ENCODE data around the gene DSCAM. TPM values are rescaled to one million over a fixed set of nuclear protein-coding genes. Genes with fewer than 3 reads are reported as not detected.
A peak's percentile ranks its signal among the peaks of the same experiment; 100 is the strongest.
"Not testable (repeated sequence)": the region's sequence is repeated elsewhere in the genome, so short reads cannot be mapped to it uniquely, and the experiment has no call there.

DSCAM gene
- total RNA-seq, 1 experiment from 2014 or later, result not detected

DNA sequence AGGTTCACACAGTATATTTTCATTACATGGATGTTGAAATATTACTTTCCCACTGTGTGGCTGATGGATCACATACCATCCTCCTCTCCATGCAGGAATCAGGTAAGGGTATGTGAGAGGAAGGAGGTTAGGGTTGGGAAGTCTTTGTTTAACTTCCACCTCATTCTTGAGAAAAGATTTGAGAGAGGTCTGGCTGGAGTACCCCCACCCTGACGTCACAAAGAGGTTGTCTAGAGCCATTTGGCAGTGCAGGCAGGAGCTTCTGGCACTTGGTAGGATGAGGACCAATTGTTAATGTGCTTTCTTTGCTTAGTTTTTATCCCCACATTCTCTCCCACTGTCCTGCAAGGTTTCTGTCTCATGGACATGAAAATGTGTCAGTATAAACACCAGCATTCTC, 356.6 kb downstream of the DSCAM start:
- in situ Hi-C loops (cut with HindIII; ENCODE audit: low pct_unique_long_range_greater_than_20kb, low sequenced_read_pairs), result no loop called here
- no peak for DNase-seq (ENCODE audit: low read depth, low spot score)

DNA sequence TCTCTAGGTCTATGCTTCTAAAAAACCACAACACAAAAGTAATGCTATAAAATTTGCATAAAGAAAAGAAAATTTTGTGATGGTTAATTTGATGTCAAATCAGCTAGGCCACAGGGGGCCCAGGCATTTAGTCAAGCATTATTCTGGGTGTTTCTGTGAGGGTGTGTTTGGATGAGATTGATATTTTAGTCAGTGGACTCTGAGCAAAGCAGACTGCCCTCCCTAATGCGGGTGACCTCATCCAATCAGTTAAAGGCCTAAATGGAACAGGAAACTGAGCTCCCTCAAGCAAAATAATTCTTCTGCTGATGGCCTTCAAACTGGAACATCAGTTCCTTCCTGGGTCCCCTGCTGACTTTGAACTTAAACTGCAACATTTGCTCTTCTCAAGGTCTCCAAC, 358.0 kb downstream of the DSCAM start:
- in situ Hi-C loops (cut with HindIII; ENCODE audit: low pct_unique_long_range_greater_than_20kb, low sequenced_read_pairs), result no loop called here
- no peak for DNase-seq (ENCODE audit: low read depth, low spot score)

DNA sequence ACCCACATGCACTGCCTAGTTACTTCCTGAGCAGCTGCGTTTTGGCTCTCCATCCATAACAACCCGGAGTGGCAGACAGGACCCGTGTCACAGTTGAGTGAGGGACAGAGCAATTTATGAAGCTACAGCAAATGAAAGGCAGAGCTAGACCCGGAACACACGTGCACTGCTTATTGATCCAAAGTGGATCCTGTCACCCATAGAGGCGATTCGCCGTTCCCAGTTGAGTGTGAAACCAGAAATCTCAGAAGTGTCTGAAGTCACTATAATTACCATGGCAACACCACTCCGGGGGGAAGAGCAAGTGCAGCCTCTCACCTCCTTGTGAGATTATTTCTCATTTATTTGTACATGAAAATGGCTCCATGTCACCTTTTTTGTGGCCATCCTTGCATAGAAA, 365.2 kb downstream of the DSCAM start:
- in situ Hi-C loops (cut with HindIII; ENCODE audit: low pct_unique_long_range_greater_than_20kb, low sequenced_read_pairs), result no loop called here
- DNase-seq (ENCODE audit: low read depth, low spot score), result no peak

DNA sequence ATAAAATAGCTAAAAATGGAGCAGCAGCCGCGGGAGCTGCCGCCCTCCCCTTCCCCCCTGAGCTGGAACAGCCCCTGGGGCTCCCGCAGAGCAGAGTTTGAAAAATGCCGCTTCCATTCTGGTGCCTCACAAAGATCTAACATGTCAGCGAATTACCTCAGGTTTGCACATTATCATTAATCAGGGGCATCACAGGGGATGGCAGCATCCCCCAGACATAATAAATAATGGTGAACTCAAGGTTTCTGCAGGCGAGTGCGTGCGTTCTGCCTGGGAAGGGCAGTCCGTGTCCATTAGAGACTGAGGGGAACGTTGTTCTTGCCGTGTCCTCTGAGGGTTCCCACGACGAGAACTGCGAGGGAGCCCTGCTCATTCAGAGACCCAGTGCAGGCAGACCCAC, 372.4 kb downstream of the DSCAM start:
- no peak for DNase-seq (ENCODE audit: low read depth, low spot score)
- in situ Hi-C loops (cut with HindIII; ENCODE audit: low pct_unique_long_range_greater_than_20kb, low sequenced_read_pairs), result no loop called here

DNA sequence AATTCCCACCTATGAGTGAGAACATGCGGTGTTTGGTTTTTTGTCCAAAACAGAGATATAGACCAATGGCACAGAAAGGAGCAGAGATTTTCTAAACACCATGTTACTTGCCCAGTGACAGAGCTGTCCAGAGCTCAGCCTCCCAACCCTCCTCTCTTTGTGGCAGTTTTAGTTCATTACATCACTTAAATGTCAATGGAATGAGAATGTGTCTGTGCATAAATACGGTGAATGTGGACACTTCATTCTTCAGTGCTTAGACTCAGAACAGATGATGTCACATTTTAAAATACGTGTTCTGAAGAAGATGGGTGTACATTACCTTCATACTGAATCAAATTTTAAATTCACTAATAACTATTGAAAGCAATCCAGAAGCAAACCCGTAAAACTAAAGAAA, 374.9 kb downstream of the DSCAM start:
- no peak for DNase-seq (ENCODE audit: low read depth, low spot score)
- in situ Hi-C loops (cut with HindIII; ENCODE audit: low pct_unique_long_range_greater_than_20kb, low sequenced_read_pairs), result no loop called here

DNA sequence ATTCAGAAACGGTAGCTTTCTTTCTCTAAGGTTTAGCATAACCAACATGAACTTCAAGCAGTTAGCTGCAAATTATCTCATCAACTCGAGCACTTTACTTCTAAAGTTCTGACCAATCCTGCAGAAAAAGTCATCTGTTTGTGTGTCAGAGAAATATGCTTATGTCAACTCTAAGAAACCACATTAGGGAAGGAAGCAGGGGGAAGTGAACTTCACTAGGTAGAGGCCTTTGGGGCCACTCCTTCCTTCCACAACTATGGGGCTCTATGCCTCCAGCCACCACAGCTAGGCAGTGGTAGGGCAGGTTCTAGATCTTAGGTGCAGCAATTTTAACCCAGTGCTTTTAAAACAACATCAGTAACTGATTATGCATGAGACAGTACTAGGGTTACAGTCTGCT, 375.9 kb downstream of the DSCAM start:
- DNase-seq (ENCODE audit: low read depth, low spot score), result no peak
- in situ Hi-C loops (cut with HindIII; ENCODE audit: low pct_unique_long_range_greater_than_20kb, low sequenced_read_pairs), result no loop called here

DNA sequence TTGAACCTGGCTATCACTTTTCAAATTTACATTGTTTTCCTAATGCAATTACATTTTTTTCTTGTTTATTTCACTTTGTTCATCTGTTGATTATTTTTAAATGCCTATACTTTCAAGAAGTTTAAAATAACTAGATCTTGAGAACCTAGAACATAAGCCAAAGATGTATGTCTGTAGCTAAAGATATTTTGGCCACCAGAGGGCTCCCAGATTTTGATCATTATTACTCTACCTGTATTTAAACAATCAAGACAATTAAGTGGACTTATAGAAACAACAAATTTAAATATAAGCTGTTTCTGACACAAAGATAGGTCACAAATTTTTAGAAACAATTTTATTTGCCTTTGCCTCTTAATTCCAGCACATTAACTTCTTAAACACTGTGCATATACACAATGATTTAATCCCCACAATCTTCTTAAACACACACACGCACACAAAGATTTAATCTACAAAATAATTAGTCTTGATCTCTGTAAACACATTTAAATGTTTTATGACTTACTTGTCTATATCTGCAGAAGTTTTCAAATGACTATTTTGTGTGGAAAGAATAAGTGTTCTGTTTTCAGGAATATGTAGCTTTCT, 380.0 kb downstream of the DSCAM start:
- DNase-seq (ENCODE audit: low read depth, low spot score), result peak; percentile 36
- in situ Hi-C loops (cut with HindIII; ENCODE audit: low pct_unique_long_range_greater_than_20kb, low sequenced_read_pairs), result no loop called here

DNA sequence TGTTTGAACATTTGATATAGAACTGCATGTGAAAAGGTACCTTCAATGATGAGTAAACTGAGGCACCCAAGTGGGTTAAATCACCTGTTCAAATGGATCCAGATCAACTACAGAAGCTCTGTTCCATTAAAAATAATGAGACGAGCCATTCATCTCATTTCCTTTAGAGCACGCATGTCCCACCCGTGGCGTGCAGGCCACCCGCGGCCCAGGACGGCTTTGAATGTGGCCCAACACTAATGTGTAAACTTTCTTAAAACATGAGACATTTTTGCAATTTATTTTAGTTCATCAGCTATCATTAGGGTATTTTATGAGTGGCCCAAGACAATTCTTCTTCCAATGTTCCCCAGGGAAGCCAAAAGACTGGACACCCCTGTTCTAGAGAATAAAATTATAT, 381.6 kb downstream of the DSCAM start:
- in situ Hi-C loops (cut with HindIII; ENCODE audit: low pct_unique_long_range_greater_than_20kb, low sequenced_read_pairs), result no loop called here
- no peak for DNase-seq (ENCODE audit: low read depth, low spot score)

DNA sequence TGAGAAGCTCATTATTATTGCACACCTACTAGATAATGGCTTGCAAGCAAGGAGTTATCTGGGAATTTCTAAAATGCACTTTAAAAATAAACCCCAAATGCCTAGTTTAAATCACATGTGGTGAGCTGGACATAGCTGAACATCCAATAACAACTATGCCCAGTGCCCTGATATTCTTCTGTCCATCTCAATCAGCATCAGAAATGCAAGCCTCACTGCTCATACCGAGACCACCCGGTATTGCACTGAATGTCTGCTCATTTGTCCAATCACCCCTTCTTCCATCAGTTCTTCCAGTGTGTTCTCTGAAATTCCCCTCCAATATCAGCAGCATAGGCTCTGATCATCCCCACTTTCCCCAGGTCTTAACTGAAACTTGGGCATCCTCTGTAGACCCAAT, 383.8 kb downstream of the DSCAM start:
- in situ Hi-C loops (cut with HindIII; ENCODE audit: low pct_unique_long_range_greater_than_20kb, low sequenced_read_pairs), result no loop called here
- DNase-seq (ENCODE audit: low read depth, low spot score), result no peak

DNA sequence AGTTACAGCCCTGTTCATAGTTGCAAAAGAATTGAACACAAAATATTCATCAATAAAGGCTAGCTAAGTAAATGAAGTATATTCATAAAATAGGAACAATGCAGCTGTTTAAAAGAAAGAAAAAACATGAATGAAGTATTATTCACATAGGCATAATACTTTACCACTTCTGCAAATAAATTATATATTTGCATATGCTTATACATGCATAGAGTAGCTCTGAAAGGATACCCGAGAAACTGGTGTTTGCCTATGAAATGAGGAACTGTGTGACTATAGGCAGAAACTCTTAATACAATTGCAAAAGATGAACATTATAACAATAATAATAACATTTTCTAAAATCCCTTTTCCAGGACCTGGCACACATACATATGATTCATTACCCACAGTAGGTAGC, 385.9 kb downstream of the DSCAM start:
- DNase-seq (ENCODE audit: low read depth, low spot score), result no peak
- in situ Hi-C loops (cut with HindIII; ENCODE audit: low pct_unique_long_range_greater_than_20kb, low sequenced_read_pairs), result no loop called here

DNA sequence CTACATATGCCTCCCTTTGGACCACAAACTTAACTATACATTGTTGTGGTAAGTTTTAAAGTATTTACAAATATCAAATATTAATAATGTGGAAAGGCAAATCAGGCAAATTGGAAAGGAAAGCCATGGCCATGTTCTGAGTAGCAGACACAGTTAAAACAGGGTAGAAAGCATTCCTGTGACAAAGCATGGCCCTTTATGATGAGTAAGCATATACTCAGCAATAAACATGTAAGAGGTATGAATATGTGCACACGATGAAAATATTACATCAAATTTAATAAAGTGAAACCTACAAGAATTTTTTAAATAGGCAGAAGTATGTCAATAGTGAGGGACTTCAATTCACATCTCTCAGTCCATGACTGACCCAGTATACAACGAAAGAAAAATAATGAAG, 389.2 kb downstream of the DSCAM start:
- in situ Hi-C loops (cut with HindIII; ENCODE audit: low pct_unique_long_range_greater_than_20kb, low sequenced_read_pairs), result no loop called here
- no peak for DNase-seq (ENCODE audit: low read depth, low spot score)

DNA sequence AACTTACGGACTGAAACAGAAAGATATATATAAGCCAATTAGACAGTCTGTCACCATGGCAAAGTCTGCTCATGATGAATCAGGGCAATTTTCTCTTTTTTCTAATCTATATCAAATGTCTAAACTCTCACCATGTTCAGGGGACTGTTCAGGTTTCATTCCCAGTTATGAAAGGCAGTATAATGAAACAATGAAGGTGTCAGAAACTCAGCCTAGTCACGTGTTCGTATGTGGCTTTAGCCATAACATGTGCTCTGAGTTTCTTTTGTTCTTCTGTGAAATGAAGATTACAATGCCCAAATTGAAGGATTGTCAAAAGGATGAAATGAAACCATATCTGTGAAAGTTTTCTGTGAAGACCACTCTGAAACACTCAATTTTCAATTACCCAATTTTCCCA, 392.9 kb downstream of the DSCAM start:
- in situ Hi-C loops (cut with HindIII; ENCODE audit: low pct_unique_long_range_greater_than_20kb, low sequenced_read_pairs), result no loop called here
- DNase-seq (ENCODE audit: low read depth, low spot score), result no peak

DNA sequence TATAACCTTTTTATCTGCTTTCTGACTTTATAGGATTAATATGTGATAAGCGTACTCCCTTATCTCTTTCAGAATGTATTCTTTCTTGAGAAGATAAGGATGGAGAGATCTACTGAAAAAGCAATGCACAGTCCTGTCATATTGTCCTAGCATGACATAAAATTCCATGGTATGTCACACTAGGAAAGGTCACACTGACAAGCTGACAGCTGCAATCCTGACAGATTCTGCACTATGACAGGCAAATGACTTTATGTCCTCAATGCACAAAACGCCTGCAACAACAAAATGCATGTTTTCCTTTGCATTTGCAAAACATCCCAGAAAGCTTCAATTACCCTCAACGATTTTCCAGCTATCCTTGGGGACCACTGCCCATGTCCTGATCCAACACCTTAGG, 393.8 kb downstream of the DSCAM start:
- in situ Hi-C loops (cut with HindIII; ENCODE audit: low pct_unique_long_range_greater_than_20kb, low sequenced_read_pairs), result no loop called here
- DNase-seq (ENCODE audit: low read depth, low spot score), result no peak

DNA sequence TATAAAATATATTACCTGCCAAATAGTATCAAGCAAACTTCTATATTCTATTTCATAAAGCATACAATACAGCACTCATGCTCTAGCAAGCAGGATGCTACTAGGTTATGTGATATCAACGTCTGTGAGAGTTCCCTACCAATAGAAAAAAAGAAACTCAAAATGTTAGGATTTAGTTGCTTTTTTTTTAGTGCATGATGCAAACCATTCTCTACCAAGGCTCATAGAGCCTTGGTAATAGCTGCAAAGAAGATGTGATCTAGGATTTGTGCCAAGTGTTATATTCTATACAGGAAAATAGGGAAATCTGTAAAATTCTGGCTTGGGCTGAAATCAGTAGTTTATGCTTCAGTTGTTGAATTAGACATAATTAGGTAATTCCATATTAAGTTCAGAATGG, 394.4 kb downstream of the DSCAM start:
- DNase-seq (ENCODE audit: low read depth, low spot score), result no peak
- in situ Hi-C loops (cut with HindIII; ENCODE audit: low pct_unique_long_range_greater_than_20kb, low sequenced_read_pairs), result no loop called here

DNA sequence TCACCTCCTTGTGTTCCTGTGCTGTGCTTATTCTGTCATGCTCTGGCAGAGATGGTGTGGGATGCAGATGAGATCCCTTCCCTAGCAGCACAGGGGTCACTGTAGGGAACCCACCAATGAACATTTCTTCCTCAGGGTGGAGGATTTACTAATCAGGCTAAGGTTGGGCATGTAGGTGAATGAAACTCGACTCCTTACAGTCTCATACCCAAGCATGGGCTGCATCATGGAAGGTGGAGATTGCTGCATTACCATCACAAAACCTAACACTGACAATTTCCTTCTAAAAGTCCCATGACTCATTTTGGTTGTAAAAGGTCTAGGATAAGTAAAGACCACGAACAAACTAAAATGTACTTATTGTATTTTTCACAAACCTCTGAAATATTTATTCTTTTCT, 399.9 kb downstream of the DSCAM start:
- in situ Hi-C loops (cut with HindIII; ENCODE audit: low pct_unique_long_range_greater_than_20kb, low sequenced_read_pairs), result no loop called here
- no peak for DNase-seq (ENCODE audit: low read depth, low spot score)

DNA sequence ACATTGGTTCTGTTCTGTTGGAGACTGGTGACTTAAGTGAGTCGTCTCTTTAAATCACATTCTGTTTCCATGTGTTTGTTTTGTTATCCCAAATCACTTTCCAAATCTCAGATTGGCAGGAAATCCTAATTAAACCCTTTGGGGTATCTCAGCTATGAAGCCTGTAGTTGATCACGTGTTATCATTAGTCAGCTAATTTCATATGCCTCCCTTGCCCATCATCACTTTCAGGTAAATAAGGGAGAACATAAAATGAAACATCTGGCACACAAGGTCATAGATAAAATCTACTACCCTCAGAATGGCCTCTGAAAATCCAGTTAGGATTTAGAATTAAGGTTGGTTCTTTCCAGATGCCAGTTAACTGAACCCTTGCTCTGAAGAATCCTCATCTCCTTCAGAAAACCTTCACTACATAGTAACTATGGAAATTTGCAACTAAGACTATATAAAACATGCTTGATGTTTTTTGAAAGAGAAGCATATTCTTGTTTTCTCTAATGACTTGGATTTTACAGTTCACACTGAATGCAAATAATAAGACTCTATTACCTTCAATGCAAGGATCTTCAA, 401.5 kb downstream of the DSCAM start:
- DNase-seq (ENCODE audit: low read depth, low spot score), result no peak
- in situ Hi-C loops (cut with HindIII; ENCODE audit: low pct_unique_long_range_greater_than_20kb, low sequenced_read_pairs), result no loop called here

DNA sequence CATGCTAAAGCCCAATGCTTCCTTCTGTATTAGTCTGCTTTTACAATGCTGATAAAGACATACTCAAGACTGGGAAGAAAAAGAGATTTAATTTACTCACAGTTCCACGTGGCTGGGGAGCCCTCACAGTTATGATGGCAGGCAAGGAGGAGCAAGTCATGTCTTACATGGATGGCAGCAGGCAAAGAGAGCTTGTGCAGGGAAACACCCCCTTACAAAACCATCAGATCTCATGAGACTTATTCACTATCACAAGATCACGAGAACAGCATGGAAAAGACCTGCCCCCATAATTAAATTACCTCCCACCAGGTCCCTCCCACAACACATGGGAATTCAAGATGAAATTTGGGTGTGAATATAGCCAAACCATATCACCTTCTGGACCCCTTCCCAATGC, 407.4 kb downstream of the DSCAM start:
- in situ Hi-C loops (cut with HindIII; ENCODE audit: low pct_unique_long_range_greater_than_20kb, low sequenced_read_pairs); DNase-seq (ENCODE audit: low read depth, low spot score): not testable (repeated sequence)

DNA sequence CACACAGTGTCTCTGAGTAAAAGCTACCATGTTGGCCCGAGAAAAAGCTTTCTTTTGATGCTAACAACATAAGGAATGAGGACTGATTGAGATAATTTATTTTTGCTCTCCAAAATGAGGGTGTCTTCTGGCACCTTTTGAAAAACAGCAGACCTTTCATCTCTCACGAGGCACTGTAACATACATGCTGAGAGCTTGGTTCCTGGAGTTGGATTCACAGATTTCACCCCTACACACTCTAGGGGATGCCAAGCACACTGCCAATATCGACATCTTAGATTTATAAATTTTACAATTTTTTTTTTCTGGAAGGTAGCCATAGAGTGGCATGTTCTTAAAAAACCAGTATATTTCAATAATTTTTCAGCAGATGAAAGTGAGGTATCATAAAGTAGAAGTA, 408.3 kb downstream of the DSCAM start:
- in situ Hi-C loops (cut with HindIII; ENCODE audit: low pct_unique_long_range_greater_than_20kb, low sequenced_read_pairs), result no loop called here

DNA sequence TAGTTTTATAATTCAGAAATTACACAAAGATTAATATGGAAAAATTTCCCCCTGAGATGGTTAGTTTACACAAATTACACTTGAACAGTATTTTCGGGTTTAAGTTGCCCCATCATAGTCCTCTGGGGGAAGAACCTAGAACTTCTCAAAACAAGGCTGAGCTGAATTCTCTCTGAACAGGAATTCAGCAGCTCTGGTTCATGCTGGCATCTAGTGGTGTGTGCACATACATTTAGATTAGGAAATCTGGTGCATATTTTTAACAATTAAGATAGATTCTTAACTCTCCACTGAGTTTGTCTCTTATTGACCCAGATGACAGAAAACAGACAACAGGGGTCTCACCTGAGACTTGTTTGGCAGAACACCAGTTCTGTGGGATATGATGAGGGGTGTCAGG, 410.7 kb downstream of the DSCAM start:
- in situ Hi-C loops (cut with HindIII; ENCODE audit: low pct_unique_long_range_greater_than_20kb, low sequenced_read_pairs), result no loop called here
- no peak for DNase-seq (ENCODE audit: low read depth, low spot score)

More for the DNA sequence above, 408.3 kb downstream of the DSCAM start:
- DNase-seq (ENCODE audit: low read depth, low spot score), result no peak

DNA sequence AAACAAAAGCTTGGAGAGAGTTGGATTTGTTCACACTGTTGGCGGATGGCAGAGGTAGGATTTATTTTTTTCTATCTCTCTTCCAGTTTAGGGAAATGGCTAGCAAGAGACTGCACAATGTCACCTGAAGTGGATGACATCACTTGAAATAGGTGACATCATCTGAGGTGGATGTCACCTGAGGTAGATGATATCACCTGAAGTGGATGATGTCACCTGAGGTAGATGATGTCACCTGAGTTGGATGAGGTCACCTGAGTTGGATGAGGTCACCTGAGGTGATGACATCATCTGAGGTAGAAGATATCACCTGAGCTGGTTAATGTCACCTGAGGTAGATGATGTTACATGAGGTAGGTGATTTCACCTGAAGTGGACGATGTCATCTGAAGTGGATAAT, 413.4 kb downstream of the DSCAM start:
- no peak for DNase-seq (ENCODE audit: low read depth, low spot score)
- in situ Hi-C loops (cut with HindIII; ENCODE audit: low pct_unique_long_range_greater_than_20kb, low sequenced_read_pairs), result no loop called here

Data from SK-MEL-5 (cell line).